Osteoblast (primary cell): ENCODE measurements around the gene RIN3. TPM values are rescaled to one million over a fixed set of nuclear protein-coding genes. Genes with fewer than 3 reads are reported as not detected.

Source experiments
- DNase-seq: peaks from one replicate; pipeline ENCODE4 v3.0.0; 2011; ENCODE audit warnings: low spot score, mixed read lengths; ENCODE audit not compliant: insufficient read length; ENCODE audit errors: missing footprints
- H2AFZ ChIP-seq: 2 replicates; pipeline ENCODE4 v1.6.0; 2011; ENCODE audit warnings: mild to moderate bottlenecking, low read length
- H3K27ac ChIP-seq: 2 replicates; pipeline ENCODE4 v1.5.1; 2011; ENCODE audit warnings: mild to moderate bottlenecking, low read depth, low read length, moderate library complexity
- H3K27me3 ChIP-seq: 2 replicates; pipeline ENCODE4 v1.6.0; 2012; ENCODE audit warnings: mild to moderate bottlenecking, control low read depth, inconsistent platforms, low read length, moderate library complexity; ENCODE audit not compliant: insufficient read depth
- H3K36me3 ChIP-seq: 2 replicates; pipeline ENCODE4 v1.5.1; 2011; ENCODE audit warnings: mild to moderate bottlenecking, low read length, control low read depth, moderate library complexity; ENCODE audit not compliant: insufficient read depth
- H3K4me1 ChIP-seq: 2 replicates; pipeline ENCODE4 v1.5.1; 2011; ENCODE audit warnings: mild to moderate bottlenecking, low read length, control low read depth, moderate library complexity; ENCODE audit not compliant: insufficient read depth
- H3K4me2 ChIP-seq: 2 replicates; pipeline ENCODE4 v1.6.0; 2011; ENCODE audit warnings: mild to moderate bottlenecking, low read length; ENCODE audit not compliant: insufficient read depth
- H3K4me3 ChIP-seq: fragments of 200-600 bp; sonication (generic); 3 replicates; pipeline ENCODE4 v1.5.1; 2012; ENCODE audit warnings: mild to moderate bottlenecking, low read length, inconsistent platforms; ENCODE audit not compliant: insufficient read depth
- H3K79me2 ChIP-seq: 2 replicates; pipeline ENCODE4 v1.6.0; 2012; ENCODE audit warnings: mild to moderate bottlenecking, low read length, control low read depth, inconsistent platforms; ENCODE audit not compliant: insufficient read depth
- H3K9me3 ChIP-seq: 2 replicates; pipeline ENCODE4 v1.5.1; 2011; ENCODE audit warnings: low read depth, low read length, control low read depth
- H4K20me1 ChIP-seq: 2 replicates; pipeline ENCODE4 v1.6.0; 2012; ENCODE audit warnings: mild to moderate bottlenecking, low read length, control low read depth; ENCODE audit not compliant: insufficient read depth
- total RNA-seq: library from RNA; depleted of rRNA; stranded (reverse); fragments of >200 nt; gene quantifications from 2 replicates; pipeline ENCODE4 v1.2.3, GENCODE V29; 2012
- TF ChIP-seq, protein P1 (sequence below): IDR thresholded peaks from 2 replicates; pipeline ENCODE4 v1.5.1; 2011; ENCODE audit warnings: mild to moderate bottlenecking, low read depth, low read length, moderate library complexity; ENCODE audit errors: extremely low read depth

RIN3 gene
- total RNA-seq, 1 donor: 7.6 TPM

DNA sequence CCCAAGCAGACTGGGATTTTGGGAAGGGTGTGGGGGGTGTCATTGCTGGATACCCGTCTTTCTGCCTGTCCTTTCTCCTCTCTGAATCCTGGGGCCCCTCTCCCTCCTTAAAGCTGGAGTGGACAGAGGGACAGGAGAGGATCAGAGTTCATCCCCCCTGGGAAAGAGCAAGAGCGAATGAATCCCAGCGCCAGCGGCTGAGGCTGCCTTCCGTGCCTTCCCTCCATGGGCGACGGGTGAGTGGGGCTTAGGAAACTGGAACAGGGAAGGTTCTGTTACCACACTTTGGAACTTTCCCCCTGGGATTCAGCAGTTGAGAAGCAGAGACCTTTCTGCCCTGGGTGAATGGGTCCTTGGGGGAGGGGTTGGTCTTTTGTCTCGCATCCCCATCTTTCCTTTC, 16.2 kb upstream of the RIN3 start:
- Histone ChIP-seq H3K27ac (no peak overlapping the region), H3K27me3 (no peaks in the 10 kb centered on the region), H3K9me3 (no peaks in the 10 kb centered on the region), H4K20me1 (no peaks in the 10 kb centered on the region), H3K4me2 (no peak overlapping the region), H3K36me3 (no peaks in the 10 kb centered on the region), H3K79me2 (no peaks in the 10 kb centered on the region), H2AFZ (no peak overlapping the region), H3K4me1 (peaks cover 24% of the 10 kb centered on the region), H3K4me3 (no peak overlapping the region)
- TF ChIP-seq, protein P1, sequence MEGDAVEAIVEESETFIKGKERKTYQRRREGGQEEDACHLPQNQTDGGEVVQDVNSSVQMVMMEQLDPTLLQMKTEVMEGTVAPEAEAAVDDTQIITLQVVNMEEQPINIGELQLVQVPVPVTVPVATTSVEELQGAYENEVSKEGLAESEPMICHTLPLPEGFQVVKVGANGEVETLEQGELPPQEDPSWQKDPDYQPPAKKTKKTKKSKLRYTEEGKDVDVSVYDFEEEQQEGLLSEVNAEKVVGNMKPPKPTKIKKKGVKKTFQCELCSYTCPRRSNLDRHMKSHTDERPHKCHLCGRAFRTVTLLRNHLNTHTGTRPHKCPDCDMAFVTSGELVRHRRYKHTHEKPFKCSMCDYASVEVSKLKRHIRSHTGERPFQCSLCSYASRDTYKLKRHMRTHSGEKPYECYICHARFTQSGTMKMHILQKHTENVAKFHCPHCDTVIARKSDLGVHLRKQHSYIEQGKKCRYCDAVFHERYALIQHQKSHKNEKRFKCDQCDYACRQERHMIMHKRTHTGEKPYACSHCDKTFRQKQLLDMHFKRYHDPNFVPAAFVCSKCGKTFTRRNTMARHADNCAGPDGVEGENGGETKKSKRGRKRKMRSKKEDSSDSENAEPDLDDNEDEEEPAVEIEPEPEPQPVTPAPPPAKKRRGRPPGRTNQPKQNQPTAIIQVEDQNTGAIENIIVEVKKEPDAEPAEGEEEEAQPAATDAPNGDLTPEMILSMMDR: no peak
- DNase-seq: peak; percentile 19

DNA sequence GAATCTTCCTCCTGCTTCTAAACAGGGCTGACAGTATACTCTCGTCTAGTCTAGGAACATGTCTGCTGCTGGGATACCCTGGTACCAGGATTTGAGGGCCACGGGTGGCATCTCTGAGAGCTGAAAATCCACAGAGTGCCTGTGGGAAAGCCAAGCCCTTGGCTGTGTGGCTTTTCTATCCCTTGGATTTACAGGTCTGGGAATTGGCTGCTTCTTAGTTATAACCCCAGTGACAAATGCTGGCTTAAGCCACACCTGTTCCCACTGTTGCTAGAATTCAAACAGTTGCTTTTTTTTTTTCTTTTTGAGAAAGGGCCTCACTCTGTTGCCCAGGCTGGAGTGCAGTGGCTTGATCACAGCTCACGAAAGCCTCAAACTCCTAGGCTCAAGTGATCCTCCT, 14.3 kb upstream of the RIN3 start:
- TF ChIP-seq, protein P1: no peak
- DNase-seq: no peak
- Histone ChIP-seq H3K4me2 (no peak overlapping the region), H2AFZ (no peak overlapping the region), H3K79me2 (no peaks in the 10 kb centered on the region), H3K36me3 (no peaks in the 10 kb centered on the region), H3K27ac (no peak overlapping the region), H3K4me1 (peaks cover 42% of the 10 kb centered on the region), H3K27me3 (no peaks in the 10 kb centered on the region), H3K9me3 (no peaks in the 10 kb centered on the region), H3K4me3 (no peak overlapping the region), H4K20me1 (no peaks in the 10 kb centered on the region)

DNA sequence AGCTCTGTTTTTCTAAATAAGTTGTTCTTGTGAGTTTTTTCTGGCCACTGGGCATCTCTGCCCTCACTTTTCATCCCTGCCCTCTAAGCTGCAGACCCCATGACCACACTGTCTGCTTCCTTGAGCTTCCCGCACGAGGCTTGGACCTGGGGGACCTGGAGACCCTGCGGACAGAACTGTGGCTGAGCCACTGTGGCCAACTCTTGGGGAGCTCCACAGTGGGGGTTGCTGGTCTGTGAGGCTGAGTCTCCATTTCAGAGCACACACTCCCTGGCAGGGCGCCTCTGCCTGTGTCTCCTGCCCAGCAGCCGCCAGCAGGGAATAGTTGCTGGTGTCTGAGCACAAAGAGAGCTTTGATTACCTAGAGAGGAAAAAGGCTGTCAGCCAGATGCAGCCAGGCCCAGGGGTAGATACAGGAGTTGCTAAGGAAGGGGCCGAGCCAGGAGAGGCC, 13.1 kb upstream of the RIN3 start:
- H4K20me1 ChIP-seq: no peaks in the 10 kb centered on the region
- no peaks in the 10 kb centered on the region for H3K36me3 ChIP-seq
- H3K9me3 ChIP-seq: no peaks in the 10 kb centered on the region
- H3K4me2 ChIP-seq: peak overlapping the region; percentile 3
- DNase-seq: no peak
- H3K79me2 ChIP-seq: no peaks in the 10 kb centered on the region
- H3K4me1 ChIP-seq: peaks cover 46% of the 10 kb centered on the region
- TF ChIP-seq, protein P1: no peak
- peak overlapping the region; percentile 56 for H3K27ac ChIP-seq
- no peak overlapping the region for H3K4me3 ChIP-seq
- no peaks in the 10 kb centered on the region for H3K27me3 ChIP-seq
- peak overlapping the region; percentile 19 for H2AFZ ChIP-seq

DNA sequence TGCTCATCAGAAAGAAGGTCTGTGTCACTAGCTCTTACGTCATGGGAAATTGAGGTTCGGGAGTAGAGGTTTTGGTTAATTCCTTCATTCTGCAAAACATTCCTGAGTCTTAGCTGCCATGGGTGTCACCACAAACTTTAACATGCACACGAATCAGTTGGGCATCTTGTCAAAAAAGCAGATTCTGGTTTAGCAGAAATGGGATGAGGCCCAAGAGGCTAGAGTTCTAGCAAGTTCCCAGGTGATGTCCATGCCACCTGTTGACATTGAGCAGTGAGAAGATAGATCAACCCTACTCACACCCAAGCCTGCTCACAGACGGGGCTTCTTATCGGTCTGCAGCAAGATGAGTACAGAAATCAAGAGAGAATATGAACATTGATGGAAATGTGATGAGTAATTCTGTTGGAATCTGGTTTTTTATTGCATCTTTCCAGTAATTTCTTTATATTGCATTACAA, 11.7 kb upstream of the RIN3 start:
- Histone ChIP-seq H3K27ac (peak overlapping the region; percentile 94), H3K4me3 (no peak overlapping the region), H3K27me3 (no peaks in the 10 kb centered on the region), H2AFZ (no peak overlapping the region), H3K79me2 (no peaks in the 10 kb centered on the region), H3K4me2 (peak overlapping the region; percentile 81), H4K20me1 (no peaks in the 10 kb centered on the region), H3K9me3 (no peaks in the 10 kb centered on the region), H3K36me3 (no peaks in the 10 kb centered on the region), H3K4me1 (peaks cover 46% of the 10 kb centered on the region)
- DNase-seq: peak; percentile 90
- TF ChIP-seq, protein P1: no peak
